ENCODE results near the gene NAGPA. TPM values are rescaled to one million over a fixed set of nuclear protein-coding genes. Genes with fewer than 3 reads are reported as not detected.
A peak's percentile ranks its signal among the peaks of the same experiment; 100 is the strongest.

Gene NAGPA
- total and polyA plus RNA-seq, 2 of the 13 experiments (the other 11 are each of a cell fraction or from before 2014, with no cell fraction given), result 27.1 to 60.3 TPM

GRCh38 chr16:5033256-5034166, at the start of gene NAGPA (continued):
- TF ChIP-seq RNF219 (CRISPR knock-in tag; IDR thresholded peaks at IDR 0.05) (no peak), ZNF790 (CRISPR knock-in tag; IDR thresholded peaks at IDR 0.05; ENCODE audit: borderline replicate concordance) (peak; percentile 91), MTA1 (CRISPR knock-in tag; IDR thresholded peaks at IDR 0.05; ENCODE audit: borderline replicate concordance) (peak; percentile 96; the same call in 1 of the 2 replicates), ZFP36 (IDR thresholded peaks at IDR 0.05; ENCODE audit: borderline replicate concordance, low read depth, low read length, partially characterized antibody) (no peak), TGIF2 (CRISPR knock-in tag; IDR thresholded peaks at IDR 0.05) (peak; percentile 92), ZNF878 (CRISPR knock-in tag; IDR thresholded peaks at IDR 0.05) (peak; percentile 71; the same call in 1 of the 2 replicates), MYNN (CRISPR knock-in tag; IDR thresholded peaks at IDR 0.05; ENCODE audit: low read depth) (peak; percentile 79), PHF20 (CRISPR knock-in tag; IDR thresholded peaks at IDR 0.05) (peak; percentile 100), ZSCAN29 (CRISPR knock-in tag; conservative IDR thresholded peaks at IDR 0.05) (peak; percentile 50), NFKBIZ (CRISPR knock-in tag; IDR thresholded peaks at IDR 0.05) (peak; percentile 95), ZNF639 (CRISPR knock-in tag; conservative IDR thresholded peaks at IDR 0.05) (peak; percentile 90), SNAI1 (CRISPR knock-in tag; IDR thresholded peaks at IDR 0.05; ENCODE audit: borderline replicate concordance) (0 out of 2 replicates have a peak, but pooled peaks have one; percentile 79), ZMYM4 (CRISPR knock-in tag; IDR thresholded peaks at IDR 0.05) (peak; percentile 91), TFDP1 (CRISPR knock-in tag; IDR thresholded peaks at IDR 0.05; ENCODE audit: borderline replicate concordance) (peak; percentile 69; the same call in 1 of the 2 replicates), NFYB (CRISPR knock-in tag; IDR thresholded peaks at IDR 0.05) (no peak; the same call in 1 of the 2 replicates), EZH2 (conservative IDR thresholded peaks at IDR 0.05; ENCODE audit: low read depth, low read length) (no peak), GTF2F1 (IDR thresholded peaks at IDR 0.05; ENCODE audit: low read length) (peak; percentile 39; the same call in 1 of the 2 replicates)
- TF ChIP-seq, protein P1, sequence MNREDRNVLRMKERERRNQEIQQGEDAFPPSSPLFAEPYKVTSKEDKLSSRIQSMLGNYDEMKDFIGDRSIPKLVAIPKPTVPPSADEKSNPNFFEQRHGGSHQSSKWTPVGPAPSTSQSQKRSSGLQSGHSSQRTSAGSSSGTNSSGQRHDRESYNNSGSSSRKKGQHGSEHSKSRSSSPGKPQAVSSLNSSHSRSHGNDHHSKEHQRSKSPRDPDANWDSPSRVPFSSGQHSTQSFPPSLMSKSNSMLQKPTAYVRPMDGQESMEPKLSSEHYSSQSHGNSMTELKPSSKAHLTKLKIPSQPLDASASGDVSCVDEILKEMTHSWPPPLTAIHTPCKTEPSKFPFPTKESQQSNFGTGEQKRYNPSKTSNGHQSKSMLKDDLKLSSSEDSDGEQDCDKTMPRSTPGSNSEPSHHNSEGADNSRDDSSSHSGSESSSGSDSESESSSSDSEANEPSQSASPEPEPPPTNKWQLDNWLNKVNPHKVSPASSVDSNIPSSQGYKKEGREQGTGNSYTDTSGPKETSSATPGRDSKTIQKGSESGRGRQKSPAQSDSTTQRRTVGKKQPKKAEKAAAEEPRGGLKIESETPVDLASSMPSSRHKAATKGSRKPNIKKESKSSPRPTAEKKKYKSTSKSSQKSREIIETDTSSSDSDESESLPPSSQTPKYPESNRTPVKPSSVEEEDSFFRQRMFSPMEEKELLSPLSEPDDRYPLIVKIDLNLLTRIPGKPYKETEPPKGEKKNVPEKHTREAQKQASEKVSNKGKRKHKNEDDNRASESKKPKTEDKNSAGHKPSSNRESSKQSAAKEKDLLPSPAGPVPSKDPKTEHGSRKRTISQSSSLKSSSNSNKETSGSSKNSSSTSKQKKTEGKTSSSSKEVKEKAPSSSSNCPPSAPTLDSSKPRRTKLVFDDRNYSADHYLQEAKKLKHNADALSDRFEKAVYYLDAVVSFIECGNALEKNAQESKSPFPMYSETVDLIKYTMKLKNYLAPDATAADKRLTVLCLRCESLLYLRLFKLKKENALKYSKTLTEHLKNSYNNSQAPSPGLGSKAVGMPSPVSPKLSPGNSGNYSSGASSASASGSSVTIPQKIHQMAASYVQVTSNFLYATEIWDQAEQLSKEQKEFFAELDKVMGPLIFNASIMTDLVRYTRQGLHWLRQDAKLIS (CRISPR knock-in tag; IDR thresholded peaks at IDR 0.05), result peak; percentile 86

Measured in HepG2 (cell line).